Omental fat pad (tissue), 4 donors: ENCODE measurements around the gene SS18L1. TPM values are rescaled to one million over a fixed set of nuclear protein-coding genes. Genes with fewer than 3 reads are reported as not detected.
A peak's percentile ranks its signal among the peaks of the same experiment; 100 is the strongest.

Source experiments
- ATAC-seq: fragments of 150-250 bp; one replicate; pipeline ENCODE4 v1.9.1; 2016; ENCODE audit warnings: mild to moderate bottlenecking, moderate library complexity; ENCODE audit not compliant: low FRiP score
- DNase-seq: peaks from one replicate; pipeline ENCODE4 v3.0.0-alpha.2; 2019; ENCODE audit warnings: low spot score
- CTCF ChIP-seq, 3 donors: fragments of 450-650 bp; IDR thresholded peaks; one replicate each; pipeline ENCODE4 v1.5.1; 2016 to 2017; ENCODE audit warnings: antibody characterized with exemption in 3 of 3, mild to moderate bottlenecking in 3 of 3, moderate library complexity in 2 of 3
- total RNA-seq, 4 donors: library from RNA; depleted of rRNA; stranded (reverse); fragments of >200 nt; gene quantifications; one replicate each; pipeline ENCODE4 v1.1.0, GENCODE V29; 2016

Gene SS18L1
- total RNA-seq, 4 donors from 2014 or later = 10.3 to 23.4 (median 12.3) TPM

- TF ChIP-seq CTCF (IDR thresholded peaks at IDR 0.05) = no peak
Measured at GRCh38 chr20:62133864-62134263, 9.7 kb upstream of the SS18L1 start.

GRCh38 chr20:62134735-62135231, 8.8 kb upstream of the SS18L1 start:
- ATAC-seq (peak; percentile 69), DNase-seq (no peak)

More at GRCh38 chr20:62133864-62134263, 9.7 kb upstream of the SS18L1 start:
- ATAC-seq (no peak), DNase-seq (no peak)

GRCh38 chr20:62135573-62136266, 7.8 kb upstream of the SS18L1 start:
- ATAC-seq (no peak), DNase-seq (no peak)
- TF ChIP-seq CTCF (IDR thresholded peaks at IDR 0.05) = no peak

More at GRCh38 chr20:62134735-62135231, 8.8 kb upstream of the SS18L1 start:
- TF ChIP-seq CTCF (IDR thresholded peaks at IDR 0.05) = no peak

- DNase-seq (no peak), ATAC-seq (no peak)
Measured at GRCh38 chr20:62136283-62137091, 7.1 kb upstream of the SS18L1 start.

GRCh38 chr20:62137092-62137384, 6.5 kb upstream of the SS18L1 start:
- DNase-seq = no peak
- no peak for ATAC-seq
- TF ChIP-seq CTCF (IDR thresholded peaks at IDR 0.05) = no peak

More at GRCh38 chr20:62136283-62137091, 7.1 kb upstream of the SS18L1 start:
- no peak for TF ChIP-seq CTCF (IDR thresholded peaks at IDR 0.05)

GRCh38 chr20:62137478-62138203, 5.9 kb upstream of the SS18L1 start:
- ATAC-seq (no peak), DNase-seq (no peak)
- TF ChIP-seq CTCF (IDR thresholded peaks at IDR 0.05) = no peak
